Motor neuron (in vitro differentiated cells): ENCODE measurements around the gene NPC1. TPM values are rescaled to one million over a fixed set of nuclear protein-coding genes. Genes with fewer than 3 reads are reported as not detected.
"Not testable (repeated sequence)": the region's sequence is repeated elsewhere in the genome, so short reads cannot be mapped to it uniquely, and the experiment has no call there.

Source experiments
- ATAC-seq, 8 experiments: fragments of 200-7000 bp; cut with Tn5 transposase; replicated peaks in 6 of 8; 2 replicates each; pipeline ENCODE4 v1.8.0; 2021; ENCODE audit warnings: mild to moderate bottlenecking in 8 of 8, moderate library complexity in 8 of 8
- H3K27ac ChIP-seq, 2 donors: fragments of 250-450 bp; sonication (Bioruptor Pico); 2 replicates each; pipeline ENCODE4 v1.9.0; 2021; ENCODE audit warnings: antibody characterized with exemption in 2 of 2, mild to moderate bottlenecking in 2 of 2, moderate library complexity in 1 of 2
- H3K4me1 ChIP-seq, 2 donors: fragments of 250-450 bp; sonication (Bioruptor Pico); replicated peaks in 1 of 2; 2 replicates each; pipeline ENCODE4 v1.6.1; 2021; ENCODE audit warnings: antibody characterized with exemption in 2 of 2, mild to moderate bottlenecking in 2 of 2, moderate library complexity in 1 of 2
- H3K4me3 ChIP-seq, 5 donors: fragments of 250-450 bp; sonication (Bioruptor Pico); 2 replicates each; pipeline ENCODE4 v1.9.0; 2021; ENCODE audit warnings: antibody characterized with exemption in 5 of 5, mild to moderate bottlenecking in 5 of 5, moderate library complexity in 4 of 5
- WGBS, 10 experiments: fragments of 450-650 bp; shearing (Covaris generic); methylation state at CpG; one replicate each; pipeline ENCODE4 v1.0.0; 2022; 5-methylcytosine and 5-hydroxymethylcytosine counted together
- in situ Hi-C, 9 experiments: fragments of 400-800 bp; cut with MboI; loops; one replicate each; pipeline ENCODE4 v1.15.0; 2021; ENCODE audit warnings: low sequenced_read_pairs in 9 of 9, low pct_unique_long_range_greater_than_20kb in 2 of 9; ENCODE audit not compliant: unreplicated experiment in 9 of 9
- total RNA-seq, 8 experiments: library from RNA; unstranded; fragments of 300-600 nt; gene quantifications; 2 replicates each; pipeline versions ENCODE4 v1.2.3 to v1.2.4, GENCODE V29; 2022

NPC1 gene
- total RNA-seq, 8 experiments from 2014 or later: 16.3 to 56.3 (median 25.4) TPM

GRCh38 chr18:23570912-23571504 lies 15.3 kb downstream of the NPC1 start:
- in situ Hi-C loops: no loop called here
- Histone ChIP-seq H3K4me1 (no peaks in the 10 kb centered on the region), H3K27ac (no peak overlapping the region), H3K4me3 (no peak overlapping the region)
- ATAC-seq: no peak
- 52 to 100% (median 100%) methylated on average over 1 to 3 of the region's 3 CpGs; no CpG with 5 or more reads in 3 of the 10 experiments for WGBS, 10 experiments

DNA sequence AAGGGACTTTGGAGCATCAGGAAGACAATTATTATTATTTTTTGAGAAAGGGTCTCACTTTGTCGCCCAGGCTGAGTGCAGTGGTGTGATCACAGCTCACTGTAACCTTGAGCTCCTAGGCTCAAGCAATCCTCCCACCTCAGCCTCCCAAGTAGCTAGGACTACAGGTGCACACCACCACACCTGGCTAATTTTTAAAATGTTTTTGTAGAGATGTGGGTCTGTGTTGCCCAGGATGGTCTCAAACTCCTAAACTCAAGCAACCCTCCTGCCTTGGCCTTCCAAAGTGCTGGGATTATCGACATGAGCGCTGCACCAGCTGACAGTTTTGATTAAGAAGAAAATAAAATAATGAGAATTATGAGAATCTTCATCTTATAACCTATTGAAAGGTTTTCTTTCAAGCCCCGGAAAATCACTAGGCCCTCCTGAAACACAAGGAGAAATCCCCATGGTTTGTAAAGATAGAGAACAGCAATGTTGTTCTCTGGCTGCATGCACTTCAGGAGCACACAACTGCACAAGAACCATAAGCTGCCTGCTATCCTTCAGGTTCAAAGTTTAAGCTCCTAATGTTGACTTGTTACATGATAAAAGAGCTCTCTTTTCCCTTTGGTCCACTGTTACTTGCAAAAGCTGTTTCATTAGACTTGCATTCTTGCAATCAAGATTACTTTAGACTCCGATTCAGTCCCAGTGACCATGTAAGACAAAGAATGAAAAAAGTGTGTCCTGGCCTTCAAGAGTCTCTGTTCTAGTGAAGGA lies 16.8 kb downstream of the NPC1 start:
- in situ Hi-C loops: no loop called here
- Histone ChIP-seq H3K27ac (no peak overlapping the region), H3K4me1 (no peaks in the 10 kb centered on the region), H3K4me3 (no peak overlapping the region)
- WGBS, 10 experiments: 83 to 100% (median 100%) methylated on average over 1 to 4 of the region's 5 CpGs; no CpG with 5 or more reads in 1 of the 10 experiments
- ATAC-seq: no peak

GRCh38 chr18:23568281-23569138 lies 17.8 kb downstream of the NPC1 start:
- WGBS, 10 experiments: 43 to 97% (median 95%) methylated on average over 5 to 7 of the region's 7 CpGs
- H3K4me1 ChIP-seq: no peaks in the 10 kb centered on the region
- no peak overlapping the region for H3K4me3 ChIP-seq
- in situ Hi-C loops: no loop called here
- no peak for ATAC-seq
- no peak overlapping the region for H3K27ac ChIP-seq

DNA sequence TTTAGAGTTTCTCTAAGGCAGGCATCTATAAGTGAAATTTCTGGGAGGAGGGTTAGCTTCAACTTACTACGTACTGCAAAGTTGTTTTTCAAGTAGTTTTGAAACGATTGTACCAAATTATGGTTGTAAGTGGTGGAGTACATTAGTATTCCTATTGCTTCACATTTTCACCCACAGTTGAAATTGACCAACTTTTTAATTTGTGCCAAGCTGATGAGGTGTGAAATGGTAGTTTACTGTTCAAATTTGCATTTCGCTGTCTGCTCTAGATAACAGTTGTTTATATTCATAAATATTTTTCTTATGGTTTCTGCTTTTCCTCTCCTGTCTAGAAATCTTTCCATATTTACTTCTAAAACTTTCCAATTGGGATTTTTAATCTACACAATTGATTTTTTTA lies 18.6 kb downstream of the NPC1 start:
- no peak for ATAC-seq
- no peak overlapping the region for H3K27ac ChIP-seq
- WGBS, 10 experiments: 93 to 100% (median 99%) methylated on average over 1 to 3 of the region's 3 CpGs
- in situ Hi-C loops: no loop called here
- H3K4me1 ChIP-seq: no peaks in the 10 kb centered on the region
- no peak overlapping the region for H3K4me3 ChIP-seq

GRCh38 chr18:23565916-23566547 lies 20.3 kb downstream of the NPC1 start:
- no peaks in the 10 kb centered on the region for H3K4me1 ChIP-seq
- ATAC-seq: no peak
- H3K4me3 ChIP-seq: no peak overlapping the region
- no peak overlapping the region for H3K27ac ChIP-seq
- in situ Hi-C loops: no loop called here
- 46 to 100% (median 100%) methylated on average over 1 to 3 of the region's 3 CpGs for WGBS, 10 experiments

- WGBS, 10 experiments: 80 to 92% (median 90%) methylated on average over 1 to 2 of the region's 2 CpGs; no CpG with 5 or more reads in 7 of the 10 experiments
- H3K4me3 ChIP-seq: no peak overlapping the region
- ATAC-seq: peak in 2 of 8 experiments; percentile 76 to 78
- no peaks in the 10 kb centered on the region for H3K4me1 ChIP-seq
- no peak overlapping the region for H3K27ac ChIP-seq
- in situ Hi-C loops: no loop called here
These were observed 22.8 kb downstream of the NPC1 start for GRCh38 chr18:23563377-23564043.

GRCh38 chr18:23560186-23560585 lies 26.1 kb downstream of the NPC1 start:
- Histone ChIP-seq H3K4me3 (no peak overlapping the region), H3K27ac (no peak overlapping the region), H3K4me1 (no peaks in the 10 kb centered on the region)
- ATAC-seq: no peak
- WGBS, 10 experiments: 82 to 100% (median 97%) methylated on average over 1 to 4 of the region's 4 CpGs; no CpG with 5 or more reads in 3 of the 10 experiments
- in situ Hi-C loops: no loop called here

GRCh38 chr18:23557511-23557910 lies 28.8 kb downstream of the NPC1 start:
- in situ Hi-C loops, H3K27ac ChIP-seq, ATAC-seq, H3K4me3 ChIP-seq, H3K4me1 ChIP-seq: not testable (repeated sequence)
- WGBS, 10 experiments: 89 to 100% (median 99%) methylated on average over 1 to 7 of the region's 8 CpGs; no CpG with 5 or more reads in 2 of the 10 experiments

GRCh38 chr18:23556145-23556780 lies 30.0 kb downstream of the NPC1 start:
- H3K4me1 ChIP-seq: no peaks in the 10 kb centered on the region
- in situ Hi-C loops: no loop called here
- ATAC-seq: no peak
- WGBS, 10 experiments: 79 to 100% (median 98%) methylated on average over 1 to 15 of the region's 19 CpGs; no CpG with 5 or more reads in 4 of the 10 experiments
- no peak overlapping the region for H3K27ac ChIP-seq
- H3K4me3 ChIP-seq: no peak overlapping the region

GRCh38 chr18:23553887-23554286 lies 32.4 kb downstream of the NPC1 start:
- no peaks in the 10 kb centered on the region for H3K4me1 ChIP-seq
- no peak for ATAC-seq
- in situ Hi-C loops: no loop called here
- no peak overlapping the region for H3K27ac ChIP-seq
- WGBS, 10 experiments: 20 to 100% (median 86%) methylated on average over 1 to 4 of the region's 6 CpGs; no CpG with 5 or more reads in 5 of the 10 experiments
- H3K4me3 ChIP-seq: no peak overlapping the region

GRCh38 chr18:23552505-23552904 lies 33.8 kb downstream of the NPC1 start:
- H3K4me1 ChIP-seq: no peaks in the 10 kb centered on the region
- 74 to 100% (median 93%) methylated on average over 3 to 8 of the region's 11 CpGs; no CpG with 5 or more reads in 1 of the 10 experiments for WGBS, 10 experiments
- ATAC-seq: no peak
- no peak overlapping the region for H3K27ac ChIP-seq
- in situ Hi-C loops: no loop called here
- H3K4me3 ChIP-seq: no peak overlapping the region

DNA sequence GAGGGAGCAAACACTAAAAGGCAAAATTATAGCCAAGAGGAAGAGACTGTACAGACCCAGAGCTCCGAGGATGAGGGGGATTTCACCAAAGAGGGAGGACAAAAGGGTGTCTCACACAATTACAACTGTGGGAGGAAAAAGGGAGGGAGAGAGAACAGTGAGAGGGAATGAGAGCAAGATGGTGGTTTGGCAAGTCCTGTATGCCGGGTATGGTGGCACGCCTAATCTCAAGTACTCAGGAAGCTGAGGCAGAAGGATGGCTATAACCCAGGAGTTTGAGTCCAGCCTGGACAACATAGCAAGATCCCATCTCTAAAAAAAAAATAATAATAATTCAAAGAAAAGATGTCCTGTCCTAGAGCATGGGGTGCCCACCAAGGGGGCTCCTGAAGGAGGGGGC lies 34.3 kb downstream of the NPC1 start:
- H3K4me3 ChIP-seq: no peak overlapping the region
- 31 to 100% (median 98%) methylated on average over 1 to 3 of the region's 3 CpGs; no CpG with 5 or more reads in 4 of the 10 experiments for WGBS, 10 experiments
- H3K27ac ChIP-seq: no peak overlapping the region
- no peaks in the 10 kb centered on the region for H3K4me1 ChIP-seq
- no peak for ATAC-seq
- in situ Hi-C loops: no loop called here
